ENCODE results near the gene ADAMTS18. TPM values are rescaled to one million over a fixed set of nuclear protein-coding genes. Genes with fewer than 3 reads are reported as not detected.

The ADAMTS18 gene
- total RNA-seq = not detected in 2 replicates

GRCh38 chr16:77434530-77435271, at the start of gene ADAMTS18:
Gene ADAMTS18 (minus strand): TSS chr16:77435034. CDS start chr16:77434695, 339 bp downstream.
- peaks cover 5% of the 10 kb centered on the region for H3K27me3 ChIP-seq (ENCODE audit: control insufficient read depth, insufficient read depth, low read length)
- H3K4me3 ChIP-seq (ENCODE audit: low read depth, low read length) = no peak within 1 kb of the TSS
- TF ChIP-seq, protein P1, sequence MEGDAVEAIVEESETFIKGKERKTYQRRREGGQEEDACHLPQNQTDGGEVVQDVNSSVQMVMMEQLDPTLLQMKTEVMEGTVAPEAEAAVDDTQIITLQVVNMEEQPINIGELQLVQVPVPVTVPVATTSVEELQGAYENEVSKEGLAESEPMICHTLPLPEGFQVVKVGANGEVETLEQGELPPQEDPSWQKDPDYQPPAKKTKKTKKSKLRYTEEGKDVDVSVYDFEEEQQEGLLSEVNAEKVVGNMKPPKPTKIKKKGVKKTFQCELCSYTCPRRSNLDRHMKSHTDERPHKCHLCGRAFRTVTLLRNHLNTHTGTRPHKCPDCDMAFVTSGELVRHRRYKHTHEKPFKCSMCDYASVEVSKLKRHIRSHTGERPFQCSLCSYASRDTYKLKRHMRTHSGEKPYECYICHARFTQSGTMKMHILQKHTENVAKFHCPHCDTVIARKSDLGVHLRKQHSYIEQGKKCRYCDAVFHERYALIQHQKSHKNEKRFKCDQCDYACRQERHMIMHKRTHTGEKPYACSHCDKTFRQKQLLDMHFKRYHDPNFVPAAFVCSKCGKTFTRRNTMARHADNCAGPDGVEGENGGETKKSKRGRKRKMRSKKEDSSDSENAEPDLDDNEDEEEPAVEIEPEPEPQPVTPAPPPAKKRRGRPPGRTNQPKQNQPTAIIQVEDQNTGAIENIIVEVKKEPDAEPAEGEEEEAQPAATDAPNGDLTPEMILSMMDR (IDR thresholded peaks at IDR 0.05; ENCODE audit: insufficient read depth, low read length, severe bottlenecking) = no peak
- DNase-seq (ENCODE audit: low read depth) = no peak
- H3K36me3 ChIP-seq (ENCODE audit: control insufficient read depth, insufficient read depth, low read length) = no peaks in the 10 kb centered on the region
- FAIRE-seq = no peak

DNA sequence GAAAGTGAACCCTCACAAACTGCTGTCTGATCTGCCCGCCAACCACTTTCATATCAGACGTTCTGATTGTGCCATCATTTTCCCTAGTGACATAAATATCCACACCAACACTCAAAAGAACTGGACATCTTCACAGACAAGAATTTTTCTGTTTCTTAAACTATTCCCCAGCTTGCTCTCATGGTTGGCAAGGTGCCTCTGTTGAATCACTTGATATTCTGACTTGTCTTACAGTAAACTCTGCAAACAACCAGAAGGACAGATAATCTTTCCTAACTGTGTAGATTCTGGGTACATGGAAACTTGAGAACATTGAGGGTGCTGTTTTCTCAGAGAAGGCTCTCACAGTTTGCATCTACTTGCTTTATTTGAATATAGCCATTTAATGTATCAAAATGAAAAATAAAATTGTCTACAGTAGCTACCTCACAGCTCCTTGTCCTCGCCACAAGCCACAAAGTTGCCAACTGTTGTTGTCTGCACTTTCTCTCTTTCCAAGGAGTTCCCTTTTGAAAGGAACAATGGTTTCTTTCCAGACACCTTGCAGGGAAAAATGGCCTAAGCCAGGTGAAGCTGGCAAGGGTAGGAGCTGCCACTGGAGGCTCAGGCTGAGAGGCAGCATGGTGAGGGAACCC, 46.0 kb upstream of the ADAMTS18 start:
- FAIRE-seq (no peak), DNase-seq (ENCODE audit: low read depth) (no peak)
- Histone ChIP-seq H3K4me3 (ENCODE audit: low read depth, low read length) (no peak overlapping the region), H3K27me3 (ENCODE audit: control insufficient read depth, insufficient read depth, low read length) (no peaks in the 10 kb centered on the region), H3K36me3 (ENCODE audit: control insufficient read depth, insufficient read depth, low read length) (no peaks in the 10 kb centered on the region)
- TF ChIP-seq, protein P1 (IDR thresholded peaks at IDR 0.05; ENCODE audit: insufficient read depth, low read length, severe bottlenecking) = no peak

GRCh38 chr16:77472262-77472661, 37.4 kb upstream of the ADAMTS18 start:
- Histone ChIP-seq H3K4me3 (ENCODE audit: low read depth, low read length) (no peak overlapping the region), H3K36me3 (ENCODE audit: control insufficient read depth, insufficient read depth, low read length) (no peaks in the 10 kb centered on the region), H3K27me3 (ENCODE audit: control insufficient read depth, insufficient read depth, low read length) (no peaks in the 10 kb centered on the region)
- DNase-seq (ENCODE audit: low read depth) = no peak
- no peak for FAIRE-seq
- TF ChIP-seq, protein P1 (IDR thresholded peaks at IDR 0.05; ENCODE audit: insufficient read depth, low read length, severe bottlenecking) = no peak

DNA sequence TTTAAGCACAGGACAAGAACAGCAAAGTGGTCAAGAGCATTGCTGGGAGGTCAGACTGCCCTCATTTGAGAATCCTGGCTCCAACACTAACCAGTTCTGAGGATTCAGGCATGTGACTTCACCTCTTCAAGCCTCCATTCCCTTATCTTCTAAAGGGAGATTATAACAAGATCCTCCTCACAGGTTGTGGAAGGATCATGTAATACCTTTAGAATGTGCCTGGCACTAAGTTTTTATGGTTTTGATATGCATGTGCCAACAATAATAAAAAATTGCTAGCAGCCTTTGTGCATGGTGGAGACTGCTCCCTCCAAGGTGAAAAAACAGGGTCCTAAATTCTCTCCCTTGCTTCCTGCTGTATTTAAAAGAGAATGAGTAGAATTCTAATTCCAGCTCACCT, 36.0 kb upstream of the ADAMTS18 start:
- Histone ChIP-seq H3K4me3 (ENCODE audit: low read depth, low read length) (no peak overlapping the region), H3K27me3 (ENCODE audit: control insufficient read depth, insufficient read depth, low read length) (no peaks in the 10 kb centered on the region), H3K36me3 (ENCODE audit: control insufficient read depth, insufficient read depth, low read length) (no peaks in the 10 kb centered on the region)
- TF ChIP-seq, protein P1 (IDR thresholded peaks at IDR 0.05; ENCODE audit: insufficient read depth, low read length, severe bottlenecking) = no peak
- FAIRE-seq = no peak
- no peak for DNase-seq (ENCODE audit: low read depth)

- H3K36me3 ChIP-seq (ENCODE audit: control insufficient read depth, insufficient read depth, low read length) = no peaks in the 10 kb centered on the region
- DNase-seq (ENCODE audit: low read depth) (no peak), FAIRE-seq (peak; percentile 23)
- H3K4me3 ChIP-seq (ENCODE audit: low read depth, low read length) = no peak overlapping the region
- no peaks in the 10 kb centered on the region for H3K27me3 ChIP-seq (ENCODE audit: control insufficient read depth, insufficient read depth, low read length)
- TF ChIP-seq, protein P1 (IDR thresholded peaks at IDR 0.05; ENCODE audit: insufficient read depth, low read length, severe bottlenecking) = no peak
Measured at GRCh38 chr16:77469634-77470033, 34.8 kb upstream of the ADAMTS18 start.
